Measurements from ENCODE around the gene ANKLE1. TPM values are rescaled to one million over a fixed set of nuclear protein-coding genes. Genes with fewer than 3 reads are reported as not detected.

The ANKLE1 gene
- total RNA-seq, 1 donor from 2014 or later: 0.53 TPM

- TF ChIP-seq CTCF (IDR thresholded peaks at IDR 0.05; ENCODE audit: insufficient read depth, low read length, severe bottlenecking): no peak
- Histone ChIP-seq H3K4me3 (ENCODE audit: low read depth, low read length) (no peak overlapping the region), H3K27me3 (ENCODE audit: control insufficient read depth, insufficient read depth, low read length) (no peaks in the 10 kb centered on the region), H3K36me3 (ENCODE audit: control insufficient read depth, insufficient read depth, low read length) (peaks cover 20% of the 10 kb centered on the region)
- FAIRE-seq (no peak), DNase-seq (ENCODE audit: low read depth) (no peak)
Observed at GRCh38 chr19:17236811-17237543, 44.7 kb upstream of the ANKLE1 start.

GRCh38 chr19:17237747-17238706 is 43.7 kb upstream of the ANKLE1 start:
- no peak for TF ChIP-seq CTCF (IDR thresholded peaks at IDR 0.05; ENCODE audit: insufficient read depth, low read length, severe bottlenecking)
- Histone ChIP-seq H3K4me3 (ENCODE audit: low read depth, low read length) (no peak overlapping the region), H3K27me3 (ENCODE audit: control insufficient read depth, insufficient read depth, low read length) (no peaks in the 10 kb centered on the region), H3K36me3 (ENCODE audit: control insufficient read depth, insufficient read depth, low read length) (peaks cover 16% of the 10 kb centered on the region)
- FAIRE-seq (no peak), DNase-seq (ENCODE audit: low read depth) (no peak)

- no peak for DNase-seq (ENCODE audit: low read depth)
- H3K36me3 ChIP-seq (ENCODE audit: control insufficient read depth, insufficient read depth, low read length): peaks cover 11% of the 10 kb centered on the region
- FAIRE-seq: no peak
- TF ChIP-seq CTCF (IDR thresholded peaks at IDR 0.05; ENCODE audit: insufficient read depth, low read length, severe bottlenecking): no peak
- no peaks in the 10 kb centered on the region for H3K27me3 ChIP-seq (ENCODE audit: control insufficient read depth, insufficient read depth, low read length)
- no peak overlapping the region for H3K4me3 ChIP-seq (ENCODE audit: low read depth, low read length)
Observed at GRCh38 chr19:17240062-17240752, 41.5 kb upstream of the ANKLE1 start.

GRCh38 chr19:17240826-17241399 is 40.8 kb upstream of the ANKLE1 start:
- no peak for TF ChIP-seq CTCF (IDR thresholded peaks at IDR 0.05; ENCODE audit: insufficient read depth, low read length, severe bottlenecking)
- FAIRE-seq (no peak), DNase-seq (ENCODE audit: low read depth) (no peak)
- Histone ChIP-seq H3K27me3 (ENCODE audit: control insufficient read depth, insufficient read depth, low read length) (no peaks in the 10 kb centered on the region), H3K36me3 (ENCODE audit: control insufficient read depth, insufficient read depth, low read length) (peaks cover 11% of the 10 kb centered on the region), H3K4me3 (ENCODE audit: low read depth, low read length) (no peak overlapping the region)

GRCh38 chr19:17242431-17243208 is 39.1 kb upstream of the ANKLE1 start:
- no peak for FAIRE-seq
- no peaks in the 10 kb centered on the region for H3K27me3 ChIP-seq (ENCODE audit: control insufficient read depth, insufficient read depth, low read length)
- H3K36me3 ChIP-seq (ENCODE audit: control insufficient read depth, insufficient read depth, low read length): peaks cover 11% of the 10 kb centered on the region
- DNase-seq (ENCODE audit: low read depth): no peak
- TF ChIP-seq CTCF (IDR thresholded peaks at IDR 0.05; ENCODE audit: insufficient read depth, low read length, severe bottlenecking): no peak
- peak overlapping the region; percentile 1 for H3K4me3 ChIP-seq (ENCODE audit: low read depth, low read length)
